ENCODE results near the gene ABCC9. TPM values are rescaled to one million over a fixed set of nuclear protein-coding genes. Genes with fewer than 3 reads are reported as not detected.
"Not testable (repeated sequence)": the region's sequence is repeated elsewhere in the genome, so short reads cannot be mapped to it uniquely, and the experiment has no call there.

ABCC9 gene
- polyA plus RNA-seq, 1 experiment: 2.7 TPM

DNA sequence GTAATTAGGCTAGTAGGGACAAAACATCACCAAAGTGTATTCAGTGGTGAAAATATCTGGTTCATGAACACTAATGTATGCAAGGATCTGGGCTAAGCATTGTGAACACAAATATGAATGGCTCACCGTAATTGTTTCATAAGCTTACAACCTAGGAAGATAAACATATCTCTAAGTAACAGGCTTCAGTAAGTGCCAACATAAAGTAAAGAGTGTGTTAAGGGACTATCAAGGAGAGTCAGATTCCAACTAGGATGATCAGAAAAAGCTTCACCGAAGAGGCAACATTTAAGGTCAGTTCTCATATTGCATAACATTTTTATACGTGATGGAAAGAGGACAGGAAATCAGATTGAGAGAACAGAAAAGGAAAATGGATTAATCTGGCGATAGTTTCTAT lies 29.4 kb downstream of the ABCC9 start:
- H3K27me3 ChIP-seq (ENCODE audit: control insufficient read depth, insufficient read depth, low read length): no peaks in the 10 kb centered on the region
- DNase-seq (ENCODE audit: low read depth, low spot score): no peak
- no peak overlapping the region for H3K4me3 ChIP-seq (ENCODE audit: low read depth, low read length)
- CTCF ChIA-PET: no interaction called here
- TF ChIP-seq, protein P1, sequence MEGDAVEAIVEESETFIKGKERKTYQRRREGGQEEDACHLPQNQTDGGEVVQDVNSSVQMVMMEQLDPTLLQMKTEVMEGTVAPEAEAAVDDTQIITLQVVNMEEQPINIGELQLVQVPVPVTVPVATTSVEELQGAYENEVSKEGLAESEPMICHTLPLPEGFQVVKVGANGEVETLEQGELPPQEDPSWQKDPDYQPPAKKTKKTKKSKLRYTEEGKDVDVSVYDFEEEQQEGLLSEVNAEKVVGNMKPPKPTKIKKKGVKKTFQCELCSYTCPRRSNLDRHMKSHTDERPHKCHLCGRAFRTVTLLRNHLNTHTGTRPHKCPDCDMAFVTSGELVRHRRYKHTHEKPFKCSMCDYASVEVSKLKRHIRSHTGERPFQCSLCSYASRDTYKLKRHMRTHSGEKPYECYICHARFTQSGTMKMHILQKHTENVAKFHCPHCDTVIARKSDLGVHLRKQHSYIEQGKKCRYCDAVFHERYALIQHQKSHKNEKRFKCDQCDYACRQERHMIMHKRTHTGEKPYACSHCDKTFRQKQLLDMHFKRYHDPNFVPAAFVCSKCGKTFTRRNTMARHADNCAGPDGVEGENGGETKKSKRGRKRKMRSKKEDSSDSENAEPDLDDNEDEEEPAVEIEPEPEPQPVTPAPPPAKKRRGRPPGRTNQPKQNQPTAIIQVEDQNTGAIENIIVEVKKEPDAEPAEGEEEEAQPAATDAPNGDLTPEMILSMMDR (IDR thresholded peaks at IDR 0.05; ENCODE audit: low read depth, low read length): no peak
- POLR2A ChIA-PET: no interaction called here
- H3K9me3 ChIP-seq (ENCODE audit: control insufficient read depth, insufficient read depth, low read length): no peaks in the 10 kb centered on the region
- H3K27ac ChIP-seq (ENCODE audit: low read depth, low read length): no peak overlapping the region

DNA sequence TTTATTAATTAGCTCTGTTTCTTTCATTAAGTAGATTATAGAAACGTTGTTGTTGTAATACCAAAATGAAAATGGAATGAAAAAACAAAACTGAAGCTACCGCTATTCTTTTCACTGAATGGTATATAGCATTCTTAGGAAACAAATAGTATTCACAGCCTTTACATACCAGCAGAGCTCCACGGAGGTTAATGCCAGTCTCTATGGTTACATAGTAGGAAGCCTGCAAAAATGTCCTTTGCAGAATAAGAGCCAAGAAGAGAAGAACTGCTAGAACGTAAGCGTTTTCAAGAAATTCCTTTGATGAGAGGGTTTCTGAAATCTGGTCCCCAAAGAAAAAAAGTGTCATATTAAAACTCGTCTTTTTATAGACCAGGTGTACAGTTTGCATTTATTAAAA lies 30.6 kb downstream of the ABCC9 start:
- DNase-seq (ENCODE audit: low read depth, low spot score): no peak
- Histone ChIP-seq H3K27me3 (ENCODE audit: control insufficient read depth, insufficient read depth, low read length) (no peaks in the 10 kb centered on the region), H3K27ac (ENCODE audit: low read depth, low read length) (no peak overlapping the region), H3K9me3 (ENCODE audit: control insufficient read depth, insufficient read depth, low read length) (no peaks in the 10 kb centered on the region), H3K4me3 (ENCODE audit: low read depth, low read length) (no peak overlapping the region)
- POLR2A ChIA-PET: no interaction called here
- TF ChIP-seq, protein P1 (IDR thresholded peaks at IDR 0.05; ENCODE audit: low read depth, low read length): no peak
- CTCF ChIA-PET: interaction anchor here (0.5 to 1.5 kb wide), 2 partner anchors 43 to 230 kb away, joined by 3 to 5 read pairs; no protein-coding TSS in a partner anchor

DNA sequence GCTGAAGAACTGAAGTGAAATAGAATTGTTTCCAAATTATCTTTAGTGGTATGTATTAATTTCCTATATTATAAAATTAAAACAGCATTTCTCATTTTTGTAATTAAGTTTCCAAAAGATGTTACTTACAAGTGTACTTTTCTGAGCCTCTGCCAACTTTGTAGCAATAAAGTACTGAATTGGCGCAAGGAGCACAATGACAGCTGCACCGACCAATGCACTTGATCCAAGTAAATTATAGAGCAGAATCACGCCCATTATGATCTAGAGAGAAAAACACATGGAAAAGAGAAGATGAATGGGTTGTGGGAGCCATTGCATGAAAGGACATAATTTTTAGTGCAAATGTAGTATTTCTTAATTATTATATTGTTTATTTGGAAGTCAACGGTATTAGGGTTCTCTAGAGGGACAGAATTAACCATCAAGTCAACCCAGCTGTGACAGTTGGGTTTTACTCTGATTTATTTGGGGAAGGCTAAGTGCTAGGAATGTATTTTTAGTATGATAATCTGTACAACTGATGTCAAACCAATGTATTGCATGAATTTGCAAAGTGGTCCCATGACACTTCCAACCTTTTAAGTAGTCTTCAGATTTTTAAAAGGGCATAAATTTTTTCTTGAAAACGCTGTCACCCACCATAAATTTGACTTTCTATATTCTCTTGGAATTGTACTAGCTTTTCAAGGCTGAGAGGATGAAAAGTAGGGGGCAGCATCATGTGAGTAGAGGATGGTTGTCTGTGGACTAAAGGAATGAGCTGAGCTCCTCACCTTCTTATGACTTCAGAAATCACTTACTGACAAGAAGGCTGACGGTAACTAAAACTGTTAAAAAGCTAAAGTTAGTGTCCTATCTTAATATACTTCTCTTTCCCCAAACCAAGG lies 33.0 kb downstream of the ABCC9 start:
- ChIA-PET CTCF (interaction anchor here (1.9 kb wide), 1 partner anchor 210 kb away, joined by 5 read pairs; no protein-coding TSS in a partner anchor), POLR2A (no interaction called here)
- no peaks in the 10 kb centered on the region for H3K9me3 ChIP-seq (ENCODE audit: control insufficient read depth, insufficient read depth, low read length)
- TF ChIP-seq, protein P1 (IDR thresholded peaks at IDR 0.05; ENCODE audit: low read depth, low read length): no peak
- H3K4me3 ChIP-seq (ENCODE audit: low read depth, low read length): no peak overlapping the region
- DNase-seq (ENCODE audit: low read depth, low spot score): no peak
- no peak overlapping the region for H3K27ac ChIP-seq (ENCODE audit: low read depth, low read length)
- H3K27me3 ChIP-seq (ENCODE audit: control insufficient read depth, insufficient read depth, low read length): no peaks in the 10 kb centered on the region

DNA sequence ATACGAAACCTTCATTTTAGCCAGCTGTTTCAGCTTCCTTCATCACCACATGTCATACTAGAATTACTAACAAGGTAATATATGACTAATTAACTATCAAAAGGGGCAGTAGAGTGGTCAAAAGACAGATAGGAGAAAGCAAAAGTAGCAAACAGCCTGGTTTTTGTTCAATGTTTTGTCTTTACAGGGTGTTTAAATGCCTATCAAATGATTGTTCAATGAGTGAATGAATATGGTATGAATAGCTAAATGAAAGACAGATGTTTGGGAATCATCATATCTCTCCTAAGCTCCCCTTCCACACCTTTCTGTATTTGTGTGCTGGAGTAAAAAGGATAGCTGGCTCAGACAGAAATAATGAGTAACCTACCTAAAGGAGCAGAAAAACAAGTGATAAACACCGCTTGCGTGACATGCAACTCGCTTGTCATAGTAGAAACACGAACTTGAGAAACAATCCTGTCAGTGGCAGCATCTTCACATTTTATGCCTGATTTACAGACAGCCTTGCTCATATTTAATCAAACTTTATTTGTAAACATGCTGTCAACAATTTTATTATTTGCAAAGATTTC lies 34.2 kb downstream of the ABCC9 start:
- POLR2A ChIA-PET: no interaction called here
- CTCF ChIA-PET: interaction anchor here (1.0 kb wide), 1 partner anchor 83 kb away, joined by 3 read pairs; no protein-coding TSS in a partner anchor
- no peak for DNase-seq (ENCODE audit: low read depth, low spot score)
- H3K27ac ChIP-seq (ENCODE audit: low read depth, low read length): no peak overlapping the region
- H3K4me3 ChIP-seq (ENCODE audit: low read depth, low read length): no peak overlapping the region
- H3K9me3 ChIP-seq (ENCODE audit: control insufficient read depth, insufficient read depth, low read length): no peaks in the 10 kb centered on the region
- no peaks in the 10 kb centered on the region for H3K27me3 ChIP-seq (ENCODE audit: control insufficient read depth, insufficient read depth, low read length)
- TF ChIP-seq, protein P1 (IDR thresholded peaks at IDR 0.05; ENCODE audit: low read depth, low read length): no peak

DNA sequence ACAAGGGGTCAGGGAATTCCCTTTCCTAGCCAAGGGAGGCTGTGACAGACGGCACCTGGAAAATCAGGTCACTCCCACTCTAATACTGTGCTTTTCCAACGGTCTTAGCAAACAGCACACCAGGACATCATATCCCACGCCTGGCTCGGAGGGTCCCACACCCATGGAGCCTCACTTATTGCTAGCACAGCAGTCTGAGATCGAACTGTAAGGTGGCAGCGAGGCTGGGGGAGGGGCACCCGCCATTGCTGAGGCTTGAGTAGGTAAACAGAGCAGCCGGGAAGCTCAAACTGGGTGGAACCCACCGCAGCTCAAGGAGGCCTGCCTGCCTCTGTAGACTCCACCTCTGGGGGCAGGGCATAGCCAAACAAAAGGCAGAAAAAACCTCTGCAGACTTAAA lies 41.7 kb downstream of the ABCC9 start:
- POLR2A ChIA-PET; H3K27me3 ChIP-seq (ENCODE audit: control insufficient read depth, insufficient read depth, low read length); H3K9me3 ChIP-seq (ENCODE audit: control insufficient read depth, insufficient read depth, low read length); H3K4me3 ChIP-seq (ENCODE audit: low read depth, low read length); CTCF ChIA-PET; DNase-seq (ENCODE audit: low read depth, low spot score); H3K27ac ChIP-seq (ENCODE audit: low read depth, low read length): not testable (repeated sequence)
